T-helper 2 cell treated with Interferon-gamma antibody and Interleukin-4, amounts not matched to agents 5 μg/mL and 100 μg/mL, for 36 hours (primary cell): ENCODE measurements around the gene RAB29.
"Not testable (repeated sequence)": the region's sequence is repeated elsewhere in the genome, so short reads cannot be mapped to it uniquely, and the experiment has no call there.

ENCODE experiments used
- DNase-seq: peaks from one replicate; pipeline ENCODE4 v3.0.0; 2021; ENCODE audit warnings: low spot score
- H3K27ac Mint-ChIP-seq: one replicate; pipeline ENCODE4 v1.8.0; 2021; ENCODE audit warnings: mild to moderate bottlenecking, mixed read lengths
- H3K27me3 Mint-ChIP-seq: one replicate; pipeline ENCODE4 v1.8.0; 2021; ENCODE audit warnings: low read depth, mixed read lengths
- H3K36me3 Mint-ChIP-seq: one replicate; pipeline ENCODE4 v1.8.0; 2021; ENCODE audit warnings: low read depth, mixed read lengths
- H3K4me1 Mint-ChIP-seq: one replicate; pipeline ENCODE4 v1.8.0; 2021; ENCODE audit warnings: low read depth, mixed read lengths
- H3K4me3 Mint-ChIP-seq: one replicate; pipeline ENCODE4 v1.8.0; 2022; ENCODE audit warnings: mild to moderate bottlenecking, moderate library complexity, mixed read lengths
- H3K9me3 Mint-ChIP-seq: one replicate; pipeline ENCODE4 v1.8.0; 2021; ENCODE audit warnings: mixed read lengths

RAB29 gene

DNA sequence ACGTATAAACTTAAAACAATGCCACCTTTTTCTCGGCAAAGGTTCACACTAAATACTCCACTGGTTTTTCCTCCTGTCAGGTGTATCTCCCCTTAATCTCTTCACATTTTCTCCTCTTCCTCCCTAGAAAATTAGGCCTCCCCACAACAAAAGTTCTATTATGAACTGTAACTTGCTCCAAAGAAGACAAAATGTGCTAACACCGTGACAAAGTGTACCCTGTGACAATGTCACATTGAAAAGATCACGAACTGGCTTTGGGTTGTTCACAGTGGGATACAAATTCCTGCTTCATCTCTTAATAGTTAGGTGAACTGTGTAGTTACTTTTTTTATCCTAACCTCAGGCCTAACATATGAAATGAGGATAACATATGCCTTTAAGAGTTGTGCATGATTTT, 31.3 kb downstream of the RAB29 start:
- H3K27ac Mint-ChIP-seq, result no peak overlapping the region

DNA sequence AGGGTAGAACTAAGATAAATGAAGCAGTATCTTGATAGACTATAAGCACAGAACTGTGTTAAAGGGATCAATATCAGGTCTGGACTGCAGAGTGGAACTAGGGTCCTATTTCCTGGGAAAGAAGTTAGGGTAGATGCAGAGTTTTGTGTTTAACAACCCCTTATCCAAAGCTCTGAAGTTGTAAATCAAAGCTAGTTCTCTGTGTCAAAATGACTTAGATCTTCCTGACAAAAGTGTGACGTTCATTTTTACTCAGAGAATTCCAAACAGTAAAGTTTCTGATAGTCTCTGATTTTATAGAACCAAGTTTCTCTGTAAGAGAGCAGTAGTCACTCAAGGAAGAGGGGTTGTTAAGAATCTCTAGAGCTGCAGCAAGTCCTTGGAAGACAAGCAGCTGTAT, 33.6 kb downstream of the RAB29 start:
- H3K4me3 Mint-ChIP-seq, result no peak overlapping the region
- peak overlapping the region; percentile 15 for H3K27ac Mint-ChIP-seq
- no peak for DNase-seq
- no peaks in the 10 kb centered on the region for H3K9me3 Mint-ChIP-seq
- peaks cover 27% of the 10 kb centered on the region for H3K4me1 Mint-ChIP-seq
- peaks cover 23% of the 10 kb centered on the region for H3K36me3 Mint-ChIP-seq
- H3K27me3 Mint-ChIP-seq, result no peaks in the 10 kb centered on the region

More for the DNA sequence above, 31.3 kb downstream of the RAB29 start:
- no peak for DNase-seq
- Mint-ChIP-seq H3K4me3 (no peak overlapping the region), H3K9me3 (no peaks in the 10 kb centered on the region), H3K36me3 (peaks cover 30% of the 10 kb centered on the region), H3K27me3 (no peaks in the 10 kb centered on the region), H3K4me1 (peaks cover 37% of the 10 kb centered on the region)

DNA sequence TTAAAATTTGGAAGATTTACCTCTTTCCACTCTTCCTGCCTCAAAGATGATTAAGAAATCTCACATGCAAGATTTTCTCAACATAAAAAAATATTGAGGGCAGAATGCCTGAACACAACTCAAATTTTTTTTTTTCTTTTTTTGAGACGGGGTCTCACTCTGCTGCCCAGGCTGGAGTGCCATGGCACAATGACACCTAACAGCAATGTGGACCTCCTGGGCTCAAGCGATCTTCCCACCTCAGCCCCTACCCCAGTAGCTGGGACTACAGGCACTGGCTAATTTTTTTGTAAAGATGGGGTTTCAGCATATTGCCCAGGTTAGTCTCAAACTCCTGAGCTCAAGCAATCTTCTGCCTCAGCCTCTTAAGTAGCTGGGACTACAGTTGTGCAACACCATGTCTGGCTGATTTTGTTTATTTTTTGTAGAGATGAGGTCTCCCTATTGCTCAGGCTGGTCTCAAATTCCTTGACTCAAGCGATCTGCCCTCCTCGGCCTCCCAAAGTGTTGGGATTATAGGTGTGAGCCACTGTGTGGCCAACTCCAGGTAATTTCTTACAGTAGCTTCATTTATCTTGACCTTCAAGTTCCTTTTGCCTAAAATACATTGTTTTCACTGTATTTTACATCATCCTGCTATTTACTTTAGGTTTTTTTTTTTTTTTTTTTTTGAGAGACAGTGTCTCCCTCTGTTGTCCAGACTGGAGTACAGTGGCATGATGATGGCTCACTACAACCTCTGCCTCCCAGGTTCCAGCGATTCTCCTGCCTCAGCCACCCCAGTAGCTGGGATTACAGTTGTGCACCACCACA, 35.7 kb downstream of the RAB29 start:
- Mint-ChIP-seq H3K4me3 (no peak overlapping the region), H3K27me3 (no peaks in the 10 kb centered on the region), H3K27ac (no peak overlapping the region), H3K9me3 (no peaks in the 10 kb centered on the region), H3K4me1 (peaks cover 13% of the 10 kb centered on the region), H3K36me3 (peaks cover 28% of the 10 kb centered on the region)
- DNase-seq, result no peak

DNA sequence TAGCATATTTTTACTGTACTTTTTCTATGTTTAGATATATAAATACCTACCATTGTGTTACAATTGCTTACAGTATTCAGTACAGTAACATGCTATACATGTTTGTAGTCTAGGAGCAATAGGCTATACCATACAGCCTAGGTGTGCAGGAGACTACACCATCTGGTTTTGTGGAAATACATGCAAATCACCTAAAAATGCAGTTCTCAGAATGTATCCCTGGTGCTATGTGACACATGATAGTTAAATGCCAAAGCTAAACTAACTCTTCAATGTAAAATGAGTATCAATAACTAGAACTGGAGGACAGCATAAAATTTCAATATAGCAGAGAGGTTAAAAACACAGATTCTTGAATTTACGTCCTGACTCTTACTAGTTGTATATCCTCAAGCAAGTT, 40.1 kb downstream of the RAB29 start:
- H3K4me1 Mint-ChIP-seq, result peaks cover 16% of the 10 kb centered on the region
- H3K9me3 Mint-ChIP-seq, result no peaks in the 10 kb centered on the region
- H3K36me3 Mint-ChIP-seq, result peaks cover 39% of the 10 kb centered on the region
- H3K27me3 Mint-ChIP-seq, result no peaks in the 10 kb centered on the region
- no peak for DNase-seq
- H3K27ac Mint-ChIP-seq, result no peak overlapping the region
- no peak overlapping the region for H3K4me3 Mint-ChIP-seq

DNA sequence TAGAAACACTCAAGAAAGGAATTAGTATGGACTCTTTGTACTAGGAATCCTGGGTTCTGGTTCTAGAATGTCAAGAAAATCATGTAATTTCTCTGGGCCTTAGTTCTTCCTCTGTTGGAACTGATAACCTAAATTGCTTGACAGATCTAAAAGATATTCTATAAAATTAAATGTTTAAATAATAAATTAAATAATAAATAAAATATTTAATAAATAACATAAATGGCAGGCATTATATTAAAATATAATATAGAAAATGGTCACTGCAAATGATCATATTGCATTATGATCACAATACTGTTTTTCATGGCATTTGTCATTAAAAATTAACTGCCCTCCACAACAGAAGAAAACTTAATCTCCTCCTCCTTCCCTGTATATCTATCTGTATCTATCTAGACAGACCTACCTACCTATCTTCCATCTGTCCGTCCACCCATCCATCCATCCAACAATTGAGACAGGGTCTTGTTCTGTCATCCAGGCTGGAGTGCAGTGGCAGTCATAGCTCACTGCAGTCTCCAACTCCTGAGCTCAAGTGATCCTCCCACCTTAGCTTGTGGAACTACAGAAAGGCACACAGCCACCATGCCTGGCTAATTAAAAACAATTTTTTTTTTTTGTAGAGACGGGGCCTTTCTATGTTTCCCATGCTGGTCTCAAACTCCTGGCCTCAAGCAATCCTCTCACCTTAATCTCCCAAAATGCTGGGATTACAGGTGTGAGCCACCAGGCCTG, 41.7 kb downstream of the RAB29 start:
- H3K9me3 Mint-ChIP-seq, result no peaks in the 10 kb centered on the region
- H3K4me1 Mint-ChIP-seq, result peaks cover 16% of the 10 kb centered on the region
- peaks cover 35% of the 10 kb centered on the region for H3K36me3 Mint-ChIP-seq
- DNase-seq, result no peak
- H3K4me3 Mint-ChIP-seq, result no peak overlapping the region
- H3K27ac Mint-ChIP-seq, result no peak overlapping the region
- no peaks in the 10 kb centered on the region for H3K27me3 Mint-ChIP-seq

DNA sequence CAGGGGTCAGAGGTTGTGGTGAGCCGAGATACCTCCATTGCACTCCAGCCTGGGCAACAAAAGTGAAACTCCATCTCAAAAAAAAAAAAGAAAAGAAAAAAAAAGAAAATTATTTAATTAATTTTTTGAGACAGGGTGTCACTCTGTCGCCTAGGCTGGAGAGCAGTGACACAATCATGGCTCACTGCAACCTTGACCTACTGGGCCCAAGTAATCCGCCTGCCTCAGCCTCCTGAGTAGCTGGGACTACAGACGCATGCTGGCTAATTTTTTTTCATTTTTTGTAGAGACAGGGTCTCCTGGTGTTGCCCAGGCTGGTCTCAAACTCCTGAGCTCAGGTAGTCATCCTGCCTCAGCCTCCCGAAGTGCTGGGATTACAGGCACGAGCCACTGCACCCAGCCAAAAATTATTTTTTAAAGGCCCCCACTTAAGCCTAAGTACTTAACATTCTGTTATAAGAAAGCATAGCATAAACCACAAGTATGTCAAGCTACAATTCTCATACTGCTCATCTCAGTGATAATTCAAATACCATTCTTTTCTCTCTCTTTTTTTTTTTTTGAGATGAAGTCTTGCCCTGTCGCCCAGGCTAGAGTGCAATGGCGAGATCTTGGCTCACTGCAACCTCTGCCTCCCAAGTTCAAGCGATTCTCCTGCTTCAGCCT, 45.2 kb downstream of the RAB29 start:
- Mint-ChIP-seq H3K36me3 (peaks cover 49% of the 10 kb centered on the region), H3K4me1 (peaks cover 17% of the 10 kb centered on the region), H3K27ac (no peak overlapping the region), H3K4me3 (no peak overlapping the region), H3K27me3 (no peaks in the 10 kb centered on the region), H3K9me3 (no peaks in the 10 kb centered on the region)
- DNase-seq, result no peak

DNA sequence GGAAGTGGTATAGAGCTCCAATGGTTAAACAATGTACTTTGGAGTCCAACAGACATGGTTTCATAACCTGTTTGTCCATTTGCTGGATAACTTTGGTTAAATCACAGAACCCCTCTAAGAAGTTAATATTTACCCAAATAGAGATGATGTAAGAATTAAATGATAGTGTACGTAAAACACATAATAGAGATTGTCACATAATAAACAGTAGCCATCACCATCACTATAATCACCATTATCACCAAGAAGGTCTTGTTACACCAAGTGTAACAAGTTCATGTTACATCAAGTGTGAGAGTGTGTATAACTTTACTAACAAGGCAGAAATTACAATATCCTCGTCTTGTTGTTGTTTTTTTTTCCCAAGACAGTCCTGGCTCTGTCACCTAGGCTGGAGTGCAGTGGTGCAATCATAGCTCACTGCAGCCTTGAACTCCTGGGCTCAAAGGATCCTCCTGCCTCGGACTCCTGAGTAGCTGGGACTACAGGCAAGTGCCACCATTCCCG, 48.6 kb downstream of the RAB29 start:
- peaks cover 57% of the 10 kb centered on the region for H3K36me3 Mint-ChIP-seq
- DNase-seq, result no peak
- no peak overlapping the region for H3K4me3 Mint-ChIP-seq
- peaks cover 17% of the 10 kb centered on the region for H3K4me1 Mint-ChIP-seq
- H3K9me3 Mint-ChIP-seq, result no peaks in the 10 kb centered on the region
- H3K27ac Mint-ChIP-seq, result no peak overlapping the region
- no peaks in the 10 kb centered on the region for H3K27me3 Mint-ChIP-seq

DNA sequence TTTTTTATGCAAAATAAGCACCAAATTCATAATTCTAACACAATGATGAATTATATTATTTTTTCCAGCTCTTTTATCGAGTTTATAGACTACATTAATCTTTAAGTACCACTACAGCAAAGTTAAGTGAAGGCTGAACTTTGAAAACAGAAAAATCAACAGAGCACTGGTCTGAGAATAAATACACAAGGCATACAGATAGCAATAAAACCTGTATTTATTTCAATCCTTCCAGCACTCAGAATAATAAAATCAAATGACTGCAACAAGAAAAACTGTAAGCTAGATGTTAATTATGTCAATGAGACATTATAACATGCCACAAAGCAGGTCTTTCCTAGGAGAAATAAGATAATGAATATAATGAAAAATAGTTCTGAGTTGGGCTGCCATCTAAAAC, 49.8 kb downstream of the RAB29 start:
- peaks cover 63% of the 10 kb centered on the region for H3K36me3 Mint-ChIP-seq
- DNase-seq, result no peak
- H3K27me3 Mint-ChIP-seq, result no peaks in the 10 kb centered on the region
- no peak overlapping the region for H3K27ac Mint-ChIP-seq
- no peaks in the 10 kb centered on the region for H3K9me3 Mint-ChIP-seq
- H3K4me1 Mint-ChIP-seq, result peaks cover 15% of the 10 kb centered on the region
- H3K4me3 Mint-ChIP-seq, result no peak overlapping the region

DNA sequence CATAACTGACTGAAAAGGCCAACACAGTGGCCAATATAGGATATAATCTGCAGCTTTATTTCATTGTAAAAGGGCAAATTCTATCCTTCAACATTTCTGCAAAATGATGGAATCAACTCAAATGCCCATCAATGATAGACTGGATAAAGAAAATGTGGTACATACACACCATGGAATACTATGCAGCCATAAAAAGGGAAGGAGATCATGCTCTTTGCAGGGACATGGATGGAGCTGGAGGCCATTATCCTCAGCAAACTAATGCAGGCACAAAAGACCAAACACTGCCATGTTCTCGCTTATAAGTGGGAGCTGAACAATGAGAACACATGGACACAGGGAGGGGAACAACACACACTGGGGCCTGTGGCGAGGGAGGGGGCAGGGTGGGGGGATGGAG, 54.5 kb downstream of the RAB29 start:
- not testable (repeated sequence) for DNase-seq, H3K27ac Mint-ChIP-seq, H3K4me3 Mint-ChIP-seq, H3K9me3 Mint-ChIP-seq, H3K27me3 Mint-ChIP-seq
- Mint-ChIP-seq H3K36me3 (peaks cover 75% of the 10 kb centered on the region), H3K4me1 (peaks cover 23% of the 10 kb centered on the region)

DNA sequence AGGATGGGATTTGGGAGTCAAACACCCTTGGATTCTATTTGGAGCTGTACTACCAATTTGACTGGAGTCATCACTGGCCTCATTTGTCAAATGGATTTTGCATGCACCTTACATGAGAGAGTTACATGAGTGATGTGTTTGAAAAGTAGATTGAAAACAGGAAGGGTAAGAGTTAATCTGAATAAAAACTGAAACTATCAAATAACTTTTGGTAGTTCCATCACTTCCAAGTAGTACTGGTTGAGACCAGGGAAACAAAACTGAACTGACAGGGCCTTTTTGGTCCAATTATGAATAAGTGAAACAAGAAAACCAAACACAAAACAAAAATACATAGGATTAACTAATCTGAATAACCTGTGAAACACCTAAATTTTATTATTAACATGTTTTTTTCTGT, 55.5 kb downstream of the RAB29 start:
- peaks cover 77% of the 10 kb centered on the region for H3K36me3 Mint-ChIP-seq
- no peak overlapping the region for H3K4me3 Mint-ChIP-seq
- no peaks in the 10 kb centered on the region for H3K9me3 Mint-ChIP-seq
- H3K27me3 Mint-ChIP-seq, result no peaks in the 10 kb centered on the region
- peaks cover 18% of the 10 kb centered on the region for H3K4me1 Mint-ChIP-seq
- peak overlapping the region; percentile 16 for H3K27ac Mint-ChIP-seq
- DNase-seq, result no peak

DNA sequence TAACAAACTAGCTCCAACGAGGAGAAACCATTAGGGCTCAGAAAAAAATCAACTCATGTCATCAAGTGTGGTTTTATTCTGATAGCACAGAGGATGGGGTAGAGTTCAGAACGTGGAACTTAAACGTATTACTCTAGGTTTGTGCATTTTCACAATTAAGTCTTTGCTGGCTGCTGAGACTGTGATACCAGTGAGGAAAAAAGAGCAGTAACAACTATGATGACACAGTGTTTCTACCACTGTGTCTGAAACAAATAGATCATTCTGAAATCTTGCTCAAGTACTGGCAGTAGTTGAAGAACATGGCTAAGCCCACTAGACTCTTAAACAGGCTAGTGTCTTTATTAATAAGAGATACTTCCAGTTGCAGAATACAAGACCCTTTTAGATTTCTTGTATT, 56.3 kb downstream of the RAB29 start:
- Mint-ChIP-seq H3K27me3 (no peaks in the 10 kb centered on the region), H3K27ac (no peak overlapping the region), H3K36me3 (peaks cover 79% of the 10 kb centered on the region), H3K4me1 (peaks cover 17% of the 10 kb centered on the region), H3K4me3 (no peak overlapping the region), H3K9me3 (no peaks in the 10 kb centered on the region)
- peak; percentile 9 for DNase-seq
